Measurements from ENCODE around the gene HECTD3.

The HECTD3 gene

GRCh38 chr1:45047032-45047431, 35.9 kb upstream of the HECTD3 start:
- H3K23ac ChIP-seq (ENCODE audit: low read length), result no peak overlapping the region
- no peak overlapping the region for H3K14ac ChIP-seq (ENCODE audit: low read length)
- no peaks in the 10 kb centered on the region for H3K79me2 ChIP-seq (ENCODE audit: control insufficient read depth, insufficient read depth, low read length, poor library complexity)
- no peak overlapping the region for H3K4ac ChIP-seq (ENCODE audit: low read depth, low read length)
- H3K9me3 ChIP-seq (ENCODE audit: insufficient read depth, low read depth, low read length), result no peaks in the 10 kb centered on the region
- no peak overlapping the region for H3K27ac ChIP-seq (ENCODE audit: low read depth, low read length)
- WGBS (ENCODE audit: extremely low coverage, insufficient coverage, insufficient read length), result no CpG with 5 or more reads among the region's 5 CpGs
- no peak overlapping the region for H4K8ac ChIP-seq (ENCODE audit: low read depth, low read length)
- no peak overlapping the region for H4K12ac ChIP-seq (ENCODE audit: low read depth, low read length)
- no peak overlapping the region for H3K18ac ChIP-seq (ENCODE audit: low read length)
- no peak overlapping the region for H2AK5ac ChIP-seq (ENCODE audit: low read length)
- H3K4me1 ChIP-seq (ENCODE audit: control insufficient read depth in 1 of 2, insufficient read depth in 2 of 2, low read length in 2 of 2), result no peaks in the 10 kb centered on the region
- no peak overlapping the region for H2BK12ac ChIP-seq (ENCODE audit: low read length)
- H3K4me3 ChIP-seq (ENCODE audit: low read depth, low read length), result no peak overlapping the region
- no peak overlapping the region for H3K4me2 ChIP-seq (ENCODE audit: low read length)
- H3K27me3 ChIP-seq (ENCODE audit: insufficient read depth, low read length), result no peaks in the 10 kb centered on the region
- no peak overlapping the region for H2BK5ac ChIP-seq (ENCODE audit: low read depth, low read length, poor library complexity)
- H2AFZ ChIP-seq (ENCODE audit: insufficient read depth, low read length, poor library complexity), result no peak overlapping the region
- no peak overlapping the region for H2BK120ac ChIP-seq (ENCODE audit: insufficient read depth, low read length, poor library complexity)
- H3K36me3 ChIP-seq (ENCODE audit: control insufficient read depth in 1 of 2, insufficient read depth in 2 of 2, low read length in 2 of 2), result no peaks in the 10 kb centered on the region
- H3K79me1 ChIP-seq (ENCODE audit: low read length), result no peaks in the 10 kb centered on the region
- H4K91ac ChIP-seq (ENCODE audit: low read depth, low read length), result no peak overlapping the region
- peak in 1 of 2 donors; percentile 1 for DNase-seq
- H3K9ac ChIP-seq (ENCODE audit: low read length), result no peak overlapping the region

GRCh38 chr1:45044916-45045315, 33.8 kb upstream of the HECTD3 start:
- no peak for DNase-seq
- Histone ChIP-seq H3K18ac (ENCODE audit: low read length) (no peak overlapping the region), H3K36me3 (ENCODE audit: control insufficient read depth in 1 of 2, insufficient read depth in 2 of 2, low read length in 2 of 2) (no peaks in the 10 kb centered on the region), H2BK120ac (ENCODE audit: insufficient read depth, low read length, poor library complexity) (no peak overlapping the region), H3K4me1 (ENCODE audit: control insufficient read depth in 1 of 2, insufficient read depth in 2 of 2, low read length in 2 of 2) (no peaks in the 10 kb centered on the region), H2AFZ (ENCODE audit: insufficient read depth, low read length, poor library complexity) (no peak overlapping the region), H2BK12ac (ENCODE audit: low read length) (no peak overlapping the region), H2AK5ac (ENCODE audit: low read length) (no peak overlapping the region), H3K4me2 (ENCODE audit: low read length) (no peak overlapping the region), H3K23ac (ENCODE audit: low read length) (no peak overlapping the region), H2BK5ac (ENCODE audit: low read depth, low read length, poor library complexity) (no peak overlapping the region), H4K8ac (ENCODE audit: low read depth, low read length) (no peak overlapping the region), H3K79me1 (ENCODE audit: low read length) (no peaks in the 10 kb centered on the region), H3K4ac (ENCODE audit: low read depth, low read length) (no peak overlapping the region), H3K9ac (ENCODE audit: low read length) (no peak overlapping the region), H3K14ac (ENCODE audit: low read length) (no peak overlapping the region), H4K91ac (ENCODE audit: low read depth, low read length) (no peak overlapping the region), H3K27me3 (ENCODE audit: insufficient read depth, low read length) (no peaks in the 10 kb centered on the region), H4K12ac (ENCODE audit: low read depth, low read length) (no peak overlapping the region), H3K9me3 (ENCODE audit: insufficient read depth, low read depth, low read length) (no peaks in the 10 kb centered on the region), H3K4me3 (ENCODE audit: low read depth, low read length) (no peak overlapping the region), H3K27ac (ENCODE audit: low read depth, low read length) (no peak overlapping the region), H3K79me2 (ENCODE audit: control insufficient read depth, insufficient read depth, low read length, poor library complexity) (no peaks in the 10 kb centered on the region)
- WGBS (ENCODE audit: extremely low coverage, insufficient coverage, insufficient read length), result no CpG with 5 or more reads among the region's 1 CpG

GRCh38 chr1:45043094-45043493, 32.0 kb upstream of the HECTD3 start:
- Histone ChIP-seq H3K27ac (ENCODE audit: low read depth, low read length) (no peak overlapping the region), H3K4me1 (ENCODE audit: control insufficient read depth in 1 of 2, insufficient read depth in 2 of 2, low read length in 2 of 2) (no peaks in the 10 kb centered on the region), H3K23ac (ENCODE audit: low read length) (no peak overlapping the region), H3K9me3 (ENCODE audit: insufficient read depth, low read depth, low read length) (no peaks in the 10 kb centered on the region), H2BK12ac (ENCODE audit: low read length) (no peak overlapping the region), H3K36me3 (ENCODE audit: control insufficient read depth in 1 of 2, insufficient read depth in 2 of 2, low read length in 2 of 2) (no peaks in the 10 kb centered on the region), H3K4ac (ENCODE audit: low read depth, low read length) (no peak overlapping the region), H2AK5ac (ENCODE audit: low read length) (no peak overlapping the region), H3K9ac (ENCODE audit: low read length) (no peak overlapping the region), H3K4me2 (ENCODE audit: low read length) (no peak overlapping the region), H2AFZ (ENCODE audit: insufficient read depth, low read length, poor library complexity) (no peak overlapping the region), H4K91ac (ENCODE audit: low read depth, low read length) (no peak overlapping the region), H2BK120ac (ENCODE audit: insufficient read depth, low read length, poor library complexity) (no peak overlapping the region), H3K4me3 (ENCODE audit: low read depth, low read length) (no peak overlapping the region), H4K12ac (ENCODE audit: low read depth, low read length) (no peak overlapping the region), H3K79me2 (ENCODE audit: control insufficient read depth, insufficient read depth, low read length, poor library complexity) (no peaks in the 10 kb centered on the region), H3K79me1 (ENCODE audit: low read length) (no peaks in the 10 kb centered on the region), H3K27me3 (ENCODE audit: insufficient read depth, low read length) (no peaks in the 10 kb centered on the region), H3K18ac (ENCODE audit: low read length) (no peak overlapping the region), H2BK5ac (ENCODE audit: low read depth, low read length, poor library complexity) (no peak overlapping the region), H4K8ac (ENCODE audit: low read depth, low read length) (no peak overlapping the region), H3K14ac (ENCODE audit: low read length) (no peak overlapping the region)
- DNase-seq, result no peak
- WGBS (ENCODE audit: extremely low coverage, insufficient coverage, insufficient read length), result no CpG with 5 or more reads among the region's 5 CpGs

DNA sequence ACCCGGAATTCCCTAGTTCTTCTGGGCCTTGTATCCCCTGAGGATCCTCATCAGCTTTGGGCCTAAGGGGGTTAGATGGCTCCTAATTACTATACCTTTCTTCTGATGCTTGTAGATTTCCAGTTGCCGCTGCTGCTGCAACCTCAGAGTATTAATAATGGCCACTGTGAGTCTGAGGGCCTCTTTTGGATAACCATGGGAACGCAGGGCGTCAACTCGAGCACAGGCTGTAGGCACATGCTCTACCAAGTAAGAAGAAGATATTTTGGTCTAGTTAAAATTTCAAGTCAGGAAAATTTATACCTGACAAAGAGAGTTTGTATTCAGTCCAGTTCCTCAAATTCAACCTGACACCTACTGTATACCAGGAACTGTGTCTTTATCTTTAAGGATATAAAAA, 29.2 kb upstream of the HECTD3 start:
- no peak overlapping the region for H2AK5ac ChIP-seq (ENCODE audit: low read length)
- H3K4ac ChIP-seq (ENCODE audit: low read depth, low read length), result no peak overlapping the region
- H3K9ac ChIP-seq (ENCODE audit: low read length), result no peak overlapping the region
- H4K91ac ChIP-seq (ENCODE audit: low read depth, low read length), result no peak overlapping the region
- no peak overlapping the region for H2BK12ac ChIP-seq (ENCODE audit: low read length)
- H3K27me3 ChIP-seq (ENCODE audit: insufficient read depth, low read length), result no peaks in the 10 kb centered on the region
- H2BK5ac ChIP-seq (ENCODE audit: low read depth, low read length, poor library complexity), result no peak overlapping the region
- no peak overlapping the region for H3K4me3 ChIP-seq (ENCODE audit: low read depth, low read length)
- H3K18ac ChIP-seq (ENCODE audit: low read length), result no peak overlapping the region
- no CpG with 5 or more reads among the region's 5 CpGs for WGBS (ENCODE audit: extremely low coverage, insufficient coverage, insufficient read length)
- H3K79me2 ChIP-seq (ENCODE audit: control insufficient read depth, insufficient read depth, low read length, poor library complexity), result no peaks in the 10 kb centered on the region
- no peak overlapping the region for H3K23ac ChIP-seq (ENCODE audit: low read length)
- H2BK120ac ChIP-seq (ENCODE audit: insufficient read depth, low read length, poor library complexity), result no peak overlapping the region
- H3K79me1 ChIP-seq (ENCODE audit: low read length), result no peaks in the 10 kb centered on the region
- no peaks in the 10 kb centered on the region for H3K9me3 ChIP-seq (ENCODE audit: insufficient read depth, low read depth, low read length)
- no peak overlapping the region for H3K14ac ChIP-seq (ENCODE audit: low read length)
- no peak overlapping the region for H3K4me2 ChIP-seq (ENCODE audit: low read length)
- DNase-seq, result no peak
- no peak overlapping the region for H2AFZ ChIP-seq (ENCODE audit: insufficient read depth, low read length, poor library complexity)
- H3K4me1 ChIP-seq (ENCODE audit: control insufficient read depth in 1 of 2, insufficient read depth in 2 of 2, low read length in 2 of 2), result no peaks in the 10 kb centered on the region
- H4K12ac ChIP-seq (ENCODE audit: low read depth, low read length), result no peak overlapping the region
- H3K36me3 ChIP-seq (ENCODE audit: control insufficient read depth in 1 of 2, insufficient read depth in 2 of 2, low read length in 2 of 2), result no peaks in the 10 kb centered on the region
- H4K8ac ChIP-seq (ENCODE audit: low read depth, low read length), result no peak overlapping the region
- H3K27ac ChIP-seq (ENCODE audit: low read depth, low read length), result no peak overlapping the region
